Smooth muscle cell (in vitro differentiated cells): ENCODE measurements around the gene NELFB. TPM values are rescaled to one million over a fixed set of nuclear protein-coding genes. Genes with fewer than 3 reads are reported as not detected.
A peak's percentile ranks its signal among the peaks of the same experiment; 100 is the strongest.
"Not testable (repeated sequence)": the region's sequence is repeated elsewhere in the genome, so short reads cannot be mapped to it uniquely, and the experiment has no call there.

Experiments
- DNase-seq: peaks from one replicate; lab custom pipeline; 2025; ENCODE audit not compliant: unreplicated experiment; lab: John Stamatoyannopoulos, UW
- H2AFZ ChIP-seq: fragments of 200-600 bp; sonication (generic); 2 replicates; pipeline ENCODE4 v1.6.0; 2016; ENCODE audit warnings: antibody characterized with exemption, low read depth, mild to moderate bottlenecking
- H3F3A ChIP-seq: fragments of 200-600 bp; sonication (generic); 2 replicates; pipeline ENCODE4 v1.6.0; 2017; ENCODE audit warnings: antibody characterized with exemption, low read depth
- H3K27ac ChIP-seq: fragments of 200-600 bp; sonication (generic); 2 replicates; pipeline ENCODE4 v1.5.1; 2016; ENCODE audit warnings: low read depth, mild to moderate bottlenecking
- H3K27me3 ChIP-seq: fragments of 200-600 bp; sonication (generic); 2 replicates; pipeline ENCODE4 v1.6.1; 2016; ENCODE audit warnings: low read depth, mild to moderate bottlenecking
- H3K36me3 ChIP-seq: fragments of 200-600 bp; sonication (generic); 2 replicates; pipeline ENCODE4 v1.5.1; 2016; ENCODE audit warnings: low read depth
- H3K4me1 ChIP-seq: fragments of 200-600 bp; sonication (generic); 2 replicates; pipeline ENCODE4 v1.5.1; 2016; ENCODE audit warnings: low read depth
- H3K4me2 ChIP-seq: fragments of 200-600 bp; sonication (generic); 2 replicates; pipeline ENCODE4 v1.6.0; 2016; ENCODE audit warnings: mild to moderate bottlenecking
- H3K4me3 ChIP-seq: fragments of 200-600 bp; sonication (generic); 2 replicates; pipeline ENCODE4 v1.5.1; 2016; ENCODE audit warnings: mild to moderate bottlenecking
- H3K79me2 ChIP-seq: fragments of 200-600 bp; sonication (generic); 2 replicates; pipeline ENCODE4 v1.6.0; 2016; ENCODE audit warnings: low read depth, mild to moderate bottlenecking
- H3K9ac ChIP-seq: fragments of 200-600 bp; sonication (generic); 2 replicates; pipeline ENCODE4 v1.6.0; 2016; ENCODE audit warnings: low read depth
- H3K9me3 ChIP-seq: fragments of 200-600 bp; sonication (generic); replicated peaks from 2 replicates; pipeline ENCODE4 v1.5.1; 2016; ENCODE audit warnings: low read depth
- H4K20me1 ChIP-seq: fragments of 200-600 bp; sonication (generic); 2 replicates; pipeline ENCODE4 v1.6.0; 2016; ENCODE audit warnings: low read depth
- CTCF ChIP-seq: fragments of 200-600 bp; sonication (generic); IDR thresholded peaks from 2 replicates; pipeline ENCODE4 v1.5.1; 2017; ENCODE audit warnings: borderline replicate concordance, mild to moderate bottlenecking, antibody characterized with exemption; ENCODE audit not compliant: insufficient read depth, poor library complexity, severe bottlenecking
- WGBS: methylation state at CpG from one replicate; pipeline ENCODE4 v1.1.7; 2016; ENCODE audit warnings: low lambda C conversion rate; 5-methylcytosine and 5-hydroxymethylcytosine counted together
- polyA plus RNA-seq: library from polyadenylated mRNA; unstranded; fragments of >200 nt; fragmentation: Nextera tagmentation; extraction: Ambion mirVana; gene quantifications from 2 replicates; pipeline ENCODE4 v1.2.1, GENCODE V29; 2016
- total RNA-seq: library from RNA; depleted of rRNA; stranded (reverse); fragments of >200 nt; gene quantifications from 2 replicates; pipeline ENCODE4 v1.2.3, GENCODE V29; 2014

NELFB gene
- total and polyA plus RNA-seq, 2 experiments from 2014 or later, result 23.3 to 60.9 TPM

DNA sequence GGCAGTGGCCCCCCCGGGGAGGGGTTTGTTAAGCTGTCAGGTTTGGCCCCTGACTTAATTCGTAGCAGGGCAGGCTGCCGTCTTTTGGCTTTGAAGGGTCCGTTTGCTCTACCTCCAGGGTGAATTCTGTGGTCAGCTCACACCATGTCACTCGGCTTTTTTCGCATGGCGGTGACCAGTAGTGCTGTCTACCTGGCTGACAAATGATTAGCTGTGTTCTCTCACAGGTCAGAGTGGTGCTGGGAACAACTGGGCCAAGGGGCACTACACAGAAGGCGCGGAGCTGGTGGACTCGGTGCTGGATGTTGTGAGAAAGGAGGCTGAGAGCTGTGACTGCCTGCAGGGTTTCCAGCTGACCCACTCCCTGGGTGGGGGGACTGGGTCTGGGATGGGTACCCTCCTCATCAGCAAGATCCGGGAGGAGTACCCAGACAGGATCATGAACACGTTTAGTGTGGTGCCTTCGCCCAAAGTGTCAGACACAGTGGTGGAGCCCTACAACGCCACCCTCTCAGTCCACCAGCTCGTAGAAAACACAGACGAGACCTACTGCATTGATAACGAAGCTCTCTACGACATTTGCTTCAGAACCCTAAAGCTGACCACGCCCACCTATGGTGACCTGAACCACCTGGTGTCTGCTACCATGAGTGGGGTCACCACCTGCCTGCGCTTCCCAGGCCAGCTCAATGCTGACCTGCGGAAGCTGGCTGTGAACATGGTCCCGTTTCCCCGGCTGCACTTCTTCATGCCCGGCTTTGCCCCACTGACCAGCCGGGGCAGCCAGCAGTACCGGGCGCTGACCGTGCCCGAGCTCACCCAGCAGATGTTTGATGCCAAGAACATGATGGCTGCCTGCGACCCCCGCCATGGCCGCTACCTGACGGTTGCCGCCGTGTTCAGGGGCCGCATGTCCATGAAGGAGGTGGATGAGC, 12.6 kb upstream of the NELFB start:
- peak overlapping the region; percentile 90 for H3K9ac ChIP-seq
- H2AFZ ChIP-seq, result no peak overlapping the region
- H3K36me3 ChIP-seq, result no peaks in the 10 kb centered on the region
- H3K4me3 ChIP-seq, result peak overlapping the region; percentile 93
- peak overlapping the region; percentile 100 for H3K4me2 ChIP-seq
- no peak for DNase-seq
- H3K9me3 ChIP-seq, result no peaks in the 10 kb centered on the region
- H3K27ac ChIP-seq, result peak overlapping the region; percentile 86
- 80% methylated on average over 36 of the region's 36 CpGs for WGBS
- H3K4me1 ChIP-seq, result peaks cover 5% of the 10 kb centered on the region
- no peaks in the 10 kb centered on the region for H3K27me3 ChIP-seq
- H4K20me1 ChIP-seq, result peaks cover 32% of the 10 kb centered on the region
- TF ChIP-seq CTCF, result no peak
- peaks cover 38% of the 10 kb centered on the region for H3K79me2 ChIP-seq
- H3F3A ChIP-seq, result peaks cover 25% of the 10 kb centered on the region

DNA sequence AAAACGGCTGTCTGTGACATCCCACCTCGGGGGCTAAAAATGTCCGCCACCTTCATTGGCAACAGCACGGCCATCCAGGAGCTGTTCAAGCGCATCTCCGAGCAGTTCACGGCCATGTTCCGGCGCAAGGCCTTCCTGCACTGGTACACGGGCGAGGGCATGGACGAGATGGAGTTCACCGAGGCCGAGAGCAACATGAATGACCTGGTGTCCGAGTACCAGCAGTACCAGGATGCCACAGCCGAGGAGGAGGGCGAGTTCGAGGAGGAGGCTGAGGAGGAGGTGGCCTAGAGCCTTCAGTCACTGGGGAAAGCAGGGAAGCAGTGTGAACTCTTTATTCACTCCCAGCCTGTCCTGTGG, 11.9 kb upstream of the NELFB start:
- not testable (repeated sequence) for H3K27me3 ChIP-seq, H3K4me1 ChIP-seq, H3K36me3 ChIP-seq, H3K9ac ChIP-seq, H2AFZ ChIP-seq, H3K9me3 ChIP-seq, H3K4me3 ChIP-seq, DNase-seq, H3K27ac ChIP-seq
- 94% methylated on average over 18 of the region's 18 CpGs for WGBS
- H3K79me2 ChIP-seq, result peaks cover 38% of the 10 kb centered on the region
- peaks cover 28% of the 10 kb centered on the region for H4K20me1 ChIP-seq
- peak overlapping the region; percentile 100 for H3K4me2 ChIP-seq
- peaks cover 25% of the 10 kb centered on the region for H3F3A ChIP-seq

GRCh38 chr9:137243626-137244485, 11.3 kb upstream of the NELFB start:
- Histone ChIP-seq H3K36me3 (no peaks in the 10 kb centered on the region), H3K4me1 (peaks cover 5% of the 10 kb centered on the region), H3K9me3 (no peaks in the 10 kb centered on the region), H3K4me3 (no peak overlapping the region), H2AFZ (no peak overlapping the region), H3F3A (peaks cover 25% of the 10 kb centered on the region), H3K27me3 (no peaks in the 10 kb centered on the region), H3K79me2 (peaks cover 32% of the 10 kb centered on the region), H3K9ac (no peak overlapping the region), H3K4me2 (no peak overlapping the region), H4K20me1 (peaks cover 28% of the 10 kb centered on the region), H3K27ac (no peak overlapping the region)
- DNase-seq, result no peak
- no peak for TF ChIP-seq CTCF
- 73% methylated on average over 15 of the region's 15 CpGs for WGBS
